GM23338 (cell line): ENCODE measurements around the gene ARF1. TPM values are rescaled to one million over a fixed set of nuclear protein-coding genes. Genes with fewer than 3 reads are reported as not detected.

Source experiments
- ATAC-seq: fragments of 200-7000 bp; cut with Tn5 transposase; 3 replicates; pipeline ENCODE4 v1.9.1; 2020
- DNase-seq: peaks from one replicate; pipeline ENCODE4 v3.0.0-alpha.2; 2015; ENCODE audit warnings: low spot score
- H2AFZ ChIP-seq: fragments of 200-600 bp; sonication (generic); 2 replicates; pipeline ENCODE4 v1.8.0; 2016; ENCODE audit warnings: antibody characterized with exemption, mild to moderate bottlenecking, moderate library complexity
- H3F3A ChIP-seq: fragments of 200-600 bp; sonication (generic); replicated peaks from 2 replicates; pipeline ENCODE4 v1.8.0; 2017; ENCODE audit warnings: antibody characterized with exemption, mixed run types, low read depth
- H3K27ac ChIP-seq: fragments of 200-600 bp; sonication (generic); 2 replicates; pipeline ENCODE4 v1.6.1; 2016; ENCODE audit warnings: low read depth
- H3K27me3 ChIP-seq: fragments of 200-600 bp; sonication (generic); 2 replicates; pipeline ENCODE4 v1.8.0; 2016; ENCODE audit warnings: mild to moderate bottlenecking, mixed run types, moderate library complexity; ENCODE audit not compliant: insufficient read depth
- H3K36me3 ChIP-seq: fragments of 200-600 bp; sonication (generic); 2 replicates; pipeline ENCODE4 v1.8.0; 2016; ENCODE audit warnings: mild to moderate bottlenecking; ENCODE audit not compliant: insufficient read depth
- H3K4me1 ChIP-seq: fragments of 200-600 bp; sonication (generic); 2 replicates; pipeline ENCODE4 v1.8.0; 2016; ENCODE audit warnings: mild to moderate bottlenecking, moderate library complexity; ENCODE audit not compliant: insufficient read depth
- H3K4me2 ChIP-seq: fragments of 200-600 bp; sonication (generic); 2 replicates; pipeline ENCODE4 v1.7.1; 2017; ENCODE audit warnings: mixed run types
- H3K4me3 ChIP-seq: fragments of 200-600 bp; sonication (generic); 2 replicates; pipeline ENCODE4 v1.6.1; 2016; ENCODE audit warnings: mixed run types
- H3K79me2 ChIP-seq: fragments of 200-600 bp; sonication (generic); replicated peaks from 2 replicates; pipeline ENCODE4 v1.8.0; 2017; ENCODE audit warnings: mild to moderate bottlenecking; ENCODE audit not compliant: insufficient read depth
- H3K9me2 ChIP-seq: fragments of 200-600 bp; sonication (generic); 2 replicates; pipeline ENCODE4 v1.8.0; 2017; ENCODE audit not compliant: insufficient read depth
- H4K20me1 ChIP-seq: fragments of 200-600 bp; sonication (generic); replicated peaks from 2 replicates; pipeline ENCODE4 v1.8.0; 2017; ENCODE audit warnings: mild to moderate bottlenecking; ENCODE audit not compliant: insufficient read depth
- H3K27ac Mint-ChIP-seq: 2 replicates; pipeline ENCODE4 v1.8.0; 2020; ENCODE audit warnings: inconsistent platforms, mild to moderate bottlenecking, moderate library complexity, mixed read lengths
- H3K27me3 Mint-ChIP-seq: 3 replicates; pipeline ENCODE4 v1.8.0; 2022; ENCODE audit warnings: low read depth, mild to moderate bottlenecking, moderate library complexity, mixed read lengths, inconsistent platforms; ENCODE audit not compliant: insufficient read depth, poor library complexity
- H3K36me3 Mint-ChIP-seq: 3 replicates; pipeline ENCODE4 v1.8.0; 2021; ENCODE audit warnings: low read depth, mild to moderate bottlenecking, inconsistent platforms, moderate library complexity, mixed read lengths
- H3K4me1 Mint-ChIP-seq: 3 replicates; pipeline ENCODE4 v1.8.0; 2020; ENCODE audit warnings: mild to moderate bottlenecking, inconsistent platforms, mixed read lengths
- H3K4me3 Mint-ChIP-seq: 3 replicates; pipeline ENCODE4 v1.8.0; 2021; ENCODE audit warnings: moderate library complexity, mild to moderate bottlenecking, inconsistent platforms, mixed read lengths
- H3K9me3 Mint-ChIP-seq: 3 replicates; pipeline ENCODE4 v1.8.0; 2020; ENCODE audit warnings: moderate library complexity, mild to moderate bottlenecking, inconsistent platforms, mixed read lengths
- CREB1 ChIP-seq: fragments of 250-450 bp; sonication (Bioruptor Pico); IDR thresholded peaks from 2 replicates; pipeline ENCODE4 v1.5.0; 2020; ENCODE audit warnings: low read depth, mild to moderate bottlenecking, moderate library complexity
- CTCF ChIP-seq, 2 experiments: fragments of 200-600 bp in 1 of 2; sonication (generic) in 1 of 2; conservative IDR thresholded peaks; 2 replicates each; pipeline versions ENCODE4 v1.5.1 to v1.6.1; 2016 to 2017; ENCODE audit warnings: antibody characterized with exemption in 2 of 2, low read depth in 2 of 2, mild to moderate bottlenecking in 2 of 2, moderate library complexity in 1 of 2
- ETS1 ChIP-seq: IDR thresholded peaks from 2 replicates; pipeline ENCODE4 v1.6.1; 2016; ENCODE audit warnings: antibody characterized with exemption
- EZH2 ChIP-seq: fragments of 200-600 bp; sonication (generic); IDR thresholded peaks from one replicate; pipeline ENCODE4 v1.8.0; 2017; ENCODE audit warnings: antibody characterized with exemption, mild to moderate bottlenecking, low read depth; ENCODE audit not compliant: unreplicated experiment
- EZH2phosphoT487 ChIP-seq: fragments of 200-600 bp; sonication (generic); IDR thresholded peaks from one replicate; pipeline ENCODE4 v1.8.1; 2018; ENCODE audit warnings: antibody characterized with exemption; ENCODE audit not compliant: unreplicated experiment
- JUNB ChIP-seq: IDR thresholded peaks from one replicate; pipeline ENCODE4 v1.6.1; 2016; ENCODE audit warnings: antibody characterized with exemption; ENCODE audit not compliant: unreplicated experiment
- NANOG ChIP-seq: IDR thresholded peaks from 2 replicates; pipeline ENCODE4 v1.6.1; 2016; ENCODE audit warnings: antibody characterized with exemption, borderline replicate concordance
- POLR2AphosphoS5 ChIP-seq: IDR thresholded peaks from 2 replicates; pipeline ENCODE4 v1.6.1; 2016; ENCODE audit warnings: antibody characterized with exemption, low read depth
- REST ChIP-seq: IDR thresholded peaks from one replicate; pipeline ENCODE4 v1.6.1; 2018; ENCODE audit warnings: antibody characterized with exemption; ENCODE audit not compliant: unreplicated experiment
- STAT1 ChIP-seq: IDR thresholded peaks from one replicate; pipeline ENCODE4 v1.6.1; 2016; ENCODE audit warnings: antibody characterized with exemption; ENCODE audit not compliant: unreplicated experiment
- ZNF114 ChIP-seq: fragments of 250-450 bp; sonication (Bioruptor Pico); IDR thresholded peaks from 2 replicates; pipeline ENCODE4 v1.5.0; 2020; ENCODE audit warnings: mild to moderate bottlenecking, moderate library complexity
- ZNF331 ChIP-seq: fragments of 250-450 bp; sonication (Bioruptor Pico); IDR thresholded peaks from 2 replicates; pipeline ENCODE4 v1.5.0; 2020; ENCODE audit warnings: low read depth, mild to moderate bottlenecking, moderate library complexity
- ZNF462 ChIP-seq: fragments of 250-450 bp; sonication (Bioruptor Pico); IDR thresholded peaks from 2 replicates; pipeline ENCODE4 v1.5.0; 2020; ENCODE audit warnings: mild to moderate bottlenecking, moderate library complexity
- polyA plus RNA-seq: library from polyadenylated mRNA; unstranded; fragments of >200 nt; fragmentation: Nextera tagmentation; extraction: Ambion mirVana; gene quantifications from 2 replicates; pipeline ENCODE4 v1.2.1, GENCODE V29; 2016
- total RNA-seq: library from RNA; depleted of rRNA; stranded (reverse); fragments of >200 nt; shearing (Covaris generic); gene quantifications from 2 replicates; pipeline ENCODE4 v1.2.3, GENCODE V29; 2014

ARF1 gene
- total and polyA plus RNA-seq, 2 experiments from 2014 or later: 210 to 306 TPM

- DNase-seq (no peak), ATAC-seq (no peak)
- Mint-ChIP-seq H3K9me3 (no peaks in the 10 kb centered on the region), H3K27me3 (peaks cover 55% of the 10 kb centered on the region), H3K4me3 (no peak overlapping the region; the same call in 2 of the 3 replicates), H3K4me1 (peaks cover 21% of the 10 kb centered on the region), H3K27ac (no peak overlapping the region), H3K36me3 (peaks cover 9% of the 10 kb centered on the region; the same call in 1 of the 3 replicates)
- Histone ChIP-seq H3K27me3 (peaks cover 71% of the 10 kb centered on the region), H3K9me2 (no peaks in the 10 kb centered on the region), H3K79me2 (peaks cover 19% of the 10 kb centered on the region), H3F3A (no peaks in the 10 kb centered on the region), H4K20me1 (peaks cover 15% of the 10 kb centered on the region), H3K4me1 (peaks cover 21% of the 10 kb centered on the region), H3K4me3 (no peak overlapping the region), H3K27ac (no peak overlapping the region), H3K36me3 (no peaks in the 10 kb centered on the region), H3K4me2 (no peak overlapping the region), H2AFZ (no peak overlapping the region)
- TF ChIP-seq ZNF331 (CRISPR knock-in tag): no peak
- no peak for TF ChIP-seq STAT1
- TF ChIP-seq EZH2phosphoT487: no peak
- TF ChIP-seq JUNB: no peak
- no peak for TF ChIP-seq ZNF462 (CRISPR knock-in tag)
- no peak for TF ChIP-seq ZNF114 (CRISPR knock-in tag)
- no peak for TF ChIP-seq ETS1
- no peak for TF ChIP-seq POLR2AphosphoS5
- TF ChIP-seq REST: no peak
- no peak for TF ChIP-seq EZH2
- no peak for TF ChIP-seq CTCF (conservative IDR thresholded peaks at IDR 0.05; ENCODE audit: low read depth in 2 of 2)
- TF ChIP-seq NANOG: no peak
- no peak for TF ChIP-seq CREB1
Observed at GRCh38 chr1:228079601-228080263, 2.8 kb upstream of the ARF1 start.
